GM12878 (cell line): Measurements from ENCODE around the gene AGK. TPM values are rescaled to one million over a fixed set of nuclear protein-coding genes. Genes with fewer than 3 reads are reported as not detected.

Experiments used
- ATAC-seq: fragments of 200-7000 bp; cut with Tn5 transposase; 3 replicates; pipeline ENCODE4 v1.9.1; 2020; ENCODE audit warnings: mild to moderate bottlenecking, moderate library complexity
- BruUV-seq: library from RNA; stranded (reverse); fragments of 400-500 nt; replicated peaks from 2 replicates; lab custom pipeline; 2021; lab: Mats Ljungman, UMichigan
- CTCF ChIA-PET: fragments of 300-600 bp; sonication (Branson Sonifier 250); formaldehyde crosslinking; extraction: SDS; loops from one replicate; lab custom pipeline; 2021; ENCODE audit warnings: inconsistent platforms; lab: Yijun Ruan, JAX
- POLR2A ChIA-PET: fragments of 350-600 bp; formaldehyde crosslinking; extraction: SDS; loops from one replicate; lab custom pipeline; 2021; ENCODE audit warnings: inconsistent platforms; lab: Charles Lee
- RAD21 ChIA-PET: fragments of 300-600 bp; sonication (Branson Sonifier 250); formaldehyde crosslinking; loops from one replicate; lab custom pipeline; 2023; ENCODE audit warnings: antibody characterized with exemption; ENCODE audit not compliant: unreplicated experiment; lab: Charles Lee
- SMC1A ChIA-PET: fragments of 300-600 bp; sonication (Branson Sonifier 250); formaldehyde crosslinking; loops from one replicate; lab custom pipeline; 2023; ENCODE audit not compliant: unreplicated experiment, uncharacterized antibody; lab: Charles Lee
- DNase-seq: peaks from one replicate; pipeline ENCODE4 v3.0.0-alpha.2; 2011; ENCODE audit warnings: low read depth, low spot score
- FAIRE-seq: peaks from 3 replicates; lab custom pipeline; 2011; peaks lifted over from hg19 to GRCh38; lab: Jason Lieb, UNC
- H2AFZ ChIP-seq: 2 replicates; pipeline ENCODE4 v1.6.0; 2011; ENCODE audit warnings: low read depth, low read length, control low read depth; ENCODE audit not compliant: control insufficient read depth
- H3K27ac ChIP-seq: 2 replicates; pipeline ENCODE4 v1.5.1; 2011; ENCODE audit warnings: control low read depth; ENCODE audit not compliant: control insufficient read depth, insufficient read depth
- H3K27me3 ChIP-seq, 2 experiments: replicated peaks in 1 of 2; 2 replicates each; pipeline versions ENCODE4 v1.6.0 to v1.6.1; 2011; ENCODE audit warnings: low read length in 1 of 2; ENCODE audit not compliant: control insufficient read depth in 2 of 2, insufficient read depth in 2 of 2
- H3K36me3 ChIP-seq, 2 experiments: 2 replicates each; pipeline ENCODE4 v1.5.1; 2011; ENCODE audit warnings: low read length in 1 of 2; ENCODE audit not compliant: control insufficient read depth in 2 of 2, insufficient read depth in 2 of 2
- H3K4me1 ChIP-seq: 2 replicates; pipeline ENCODE4 v1.6.1; 2011; ENCODE audit warnings: mild to moderate bottlenecking, low read length, moderate library complexity, mixed read lengths; ENCODE audit not compliant: control insufficient read depth, insufficient read depth
- H3K4me2 ChIP-seq: 2 replicates; pipeline ENCODE4 v1.6.0; 2011; ENCODE audit warnings: control low read depth; ENCODE audit not compliant: control insufficient read depth, insufficient read depth
- H3K4me3 ChIP-seq: fragments of 200-600 bp; sonication (generic); 2 replicates; pipeline ENCODE4 v1.5.1; 2016
- H3K79me2 ChIP-seq: 2 replicates; pipeline ENCODE4 v1.6.0; 2011; ENCODE audit warnings: low read length; ENCODE audit not compliant: control insufficient read depth, insufficient read depth
- H3K9ac ChIP-seq: 2 replicates; pipeline ENCODE4 v1.8.0; 2011; ENCODE audit warnings: low read length, control low read depth, mixed read lengths; ENCODE audit not compliant: control insufficient read depth, insufficient read depth
- H3K9me3 ChIP-seq: replicated peaks from 3 replicates; pipeline ENCODE4 v1.5.1; 2011; ENCODE audit warnings: mild to moderate bottlenecking, low read length; ENCODE audit not compliant: control insufficient read depth, insufficient read depth
- H4K20me1 ChIP-seq: 2 replicates; pipeline ENCODE4 v1.6.0; 2011; ENCODE audit not compliant: control insufficient read depth, insufficient read depth
- ASH2L ChIP-seq: fragments of 300-600, 200-600 bp; sonication (generic); IDR thresholded peaks from 2 replicates; pipeline ENCODE4 v1.6.1; 2017; ENCODE audit warnings: low read depth, mild to moderate bottlenecking, borderline replicate concordance
- CREB1 ChIP-seq: IDR thresholded peaks from 2 replicates; pipeline ENCODE4 v1.6.1; 2012; ENCODE audit warnings: low read depth, mild to moderate bottlenecking, inconsistent platforms
- E2F4 ChIP-seq: IDR thresholded peaks from 2 replicates; pipeline ENCODE4 v1.6.1; 2012; ENCODE audit warnings: low read depth, low read length, improper control_type of control experiment
- ELK1 ChIP-seq: IDR thresholded peaks from 2 replicates; pipeline ENCODE4 v1.6.1; 2012; ENCODE audit warnings: low read depth, low read length, improper control_type of control experiment
- HDGF ChIP-seq: fragments of 450-650 bp; IDR thresholded peaks from 2 replicates; pipeline ENCODE4 v1.6.1; 2016; ENCODE audit warnings: antibody characterized with exemption
- HSF1 ChIP-seq: fragments of 150-350 bp; IDR thresholded peaks from 2 replicates; pipeline ENCODE4 v1.6.1; 2014; ENCODE audit warnings: mild to moderate bottlenecking, low read depth, low read length
- IKZF1 ChIP-seq: fragments of 450-650 bp; conservative IDR thresholded peaks from 2 replicates; pipeline ENCODE4 v1.6.1; 2017; ENCODE audit warnings: antibody characterized with exemption, mild to moderate bottlenecking
- NFYA ChIP-seq: IDR thresholded peaks from 2 replicates; pipeline ENCODE4 v1.6.1; 2011; ENCODE audit warnings: low read depth, mild to moderate bottlenecking, low read length, improper control_type of control experiment, borderline replicate concordance
- NR2F1 ChIP-seq: fragments of 450-650 bp; conservative IDR thresholded peaks from 2 replicates; pipeline ENCODE4 v1.6.1; 2017; ENCODE audit warnings: mild to moderate bottlenecking
- POLR2AphosphoS5 ChIP-seq: IDR thresholded peaks from 2 replicates; pipeline ENCODE4 v1.6.1; 2011; ENCODE audit warnings: mild to moderate bottlenecking, low read length, inconsistent platforms
- POU2F2 ChIP-seq: IDR thresholded peaks from 3 replicates; pipeline ENCODE4 v1.6.1; 2011; ENCODE audit warnings: low read depth, mild to moderate bottlenecking, low read length, borderline replicate concordance
- RELA ChIP-seq: fragments of 450-650 bp; IDR thresholded peaks from 2 replicates; pipeline ENCODE4 v1.8.0; 2014; ENCODE audit warnings: borderline replicate concordance; ENCODE audit not compliant: partially characterized antibody
- SREBF1 ChIP-seq: IDR thresholded peaks from 2 replicates; pipeline ENCODE4 v1.6.1; 2012; ENCODE audit warnings: mild to moderate bottlenecking, low read length
- ZZZ3 ChIP-seq: IDR thresholded peaks from 2 replicates; pipeline ENCODE4 v1.6.1; 2011; ENCODE audit warnings: low read depth; ENCODE audit not compliant: control insufficient read depth, insufficient read length
- WGBS: methylation state at CpG from one replicate; pipeline ENCODE4 v1.1.6; 2016; ENCODE audit warnings: low lambda C conversion rate; ENCODE audit not compliant: insufficient replicate concordance, insufficient coverage; ENCODE audit errors: missing lambda C conversion rate; 5-methylcytosine and 5-hydroxymethylcytosine counted together
- in situ Hi-C: fragments of 300-500 bp; cut with MboI; formaldehyde crosslinking; loops from 9 replicates; pipeline ENCODE4 v1.14.3; 2018; ENCODE audit warnings: mixed read lengths
- intact Hi-C: fragments of 100-400 bp; cut with micrococcal nuclease; formaldehyde crosslinking; loops from one replicate; pipeline ENCODE4 v1.14.2; 2022; ENCODE audit not compliant: unreplicated experiment
- polyA plus RNA-seq, 11 experiments: library from polyadenylated mRNA; depleted of rRNA in 4 of 11; unstranded in 6 of 11; stranded (reverse) in 5 of 11; fragments of >200 nt; fragmentation: Nextera tagmentation in 4 of 11; fragmentation: Illumina TruSeq in 1 of 11; extraction: Ambion mirVana in 4 of 11; extraction: Trizol in 1 of 11; gene quantifications; 1 replicate in 1 of 11; 2 replicates in 10 of 11; pipeline versions ENCODE4 v1.2.1 to v1.2.3, GENCODE V29; 2011 to 2016; ENCODE audit warnings: inconsistent platforms in 2 of 11, missing spikeins in 2 of 11, low read depth in 1 of 11
- total RNA-seq, 4 experiments: library from RNA; depleted of rRNA in 3 of 4; stranded (reverse); fragments of >200 nt in 3 of 4; fragmentation: Illumina TruSeq in 1 of 4; extraction: Trizol in 1 of 4; gene quantifications; 2 replicates each; pipeline versions ENCODE4 v1.2.1 to v1.2.3, GENCODE V29; 2013 to 2021
- TF ChIP-seq, protein P1 (sequence below): IDR thresholded peaks from 2 replicates; pipeline ENCODE4 v1.6.1; 2011; ENCODE audit warnings: low read depth, low read length, improper control_type of control experiment, borderline replicate concordance
- TF ChIP-seq, protein P2 (sequence below), 3 experiments: IDR thresholded peaks in 2 of 3; conservative IDR thresholded peaks in 1 of 3; 2 replicates each; pipeline ENCODE4 v1.5.1; 2011; ENCODE audit warnings: low read depth in 3 of 3, low read length in 3 of 3, mild to moderate bottlenecking in 3 of 3, control low read depth in 2 of 3, moderate library complexity in 2 of 3, inconsistent platforms in 1 of 3, mixed read lengths in 1 of 3; ENCODE audit not compliant: control insufficient read depth in 2 of 3, insufficient read depth in 1 of 3; ENCODE audit errors: extremely low read depth in 1 of 3

The AGK gene
- total and polyA plus RNA-seq, 10 of the 15 experiments (the other 5 are each of a cell fraction or from before 2014, with no cell fraction given), result 32.5 to 85.6 (median 47.8) TPM

DNA sequence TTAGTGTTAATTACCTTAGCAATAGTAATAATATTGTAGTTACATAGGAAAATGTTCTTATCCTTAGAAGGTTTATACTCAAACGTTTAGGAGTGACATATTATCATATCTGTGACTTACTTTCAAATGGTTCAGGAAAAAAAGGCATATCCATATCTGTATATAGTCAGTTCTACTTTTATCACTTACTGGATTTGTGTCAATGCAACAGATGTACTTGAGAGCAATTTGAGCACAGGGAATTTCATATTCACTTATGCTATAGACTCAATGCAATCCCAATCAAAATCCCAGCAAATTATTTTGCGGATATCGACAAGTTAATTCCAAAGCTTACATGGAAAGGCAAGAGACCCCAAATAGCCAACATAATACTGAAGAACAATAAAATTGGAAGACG, 140.8 kb downstream of the AGK start:
- intact Hi-C loops (no loop called here), in situ Hi-C loops (no loop called here)
- no peak for ATAC-seq
- Histone ChIP-seq H3K4me2 (no peak overlapping the region), H3K9me3 (no peaks in the 10 kb centered on the region), H3K36me3 (no peaks in the 10 kb centered on the region), H3K27ac (no peak overlapping the region), H3K4me1 (no peaks in the 10 kb centered on the region), H3K27me3 (no peaks in the 10 kb centered on the region), H3K4me3 (no peak overlapping the region), H3K79me2 (peaks cover 14% of the 10 kb centered on the region), H3K9ac (no peak overlapping the region), H4K20me1 (no peaks in the 10 kb centered on the region), H2AFZ (no peak overlapping the region)
- SMC1A ChIA-PET, result no interaction called here
- no peak for FAIRE-seq
- no peak for TF ChIP-seq E2F4
- TF ChIP-seq ELK1, result no peak
- no peak for TF ChIP-seq HSF1
- no peak for TF ChIP-seq POU2F2
- TF ChIP-seq, protein P1, sequence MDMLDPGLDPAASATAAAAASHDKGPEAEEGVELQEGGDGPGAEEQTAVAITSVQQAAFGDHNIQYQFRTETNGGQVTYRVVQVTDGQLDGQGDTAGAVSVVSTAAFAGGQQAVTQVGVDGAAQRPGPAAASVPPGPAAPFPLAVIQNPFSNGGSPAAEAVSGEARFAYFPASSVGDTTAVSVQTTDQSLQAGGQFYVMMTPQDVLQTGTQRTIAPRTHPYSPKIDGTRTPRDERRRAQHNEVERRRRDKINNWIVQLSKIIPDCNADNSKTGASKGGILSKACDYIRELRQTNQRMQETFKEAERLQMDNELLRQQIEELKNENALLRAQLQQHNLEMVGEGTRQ, result no peak
- no peak for TF ChIP-seq ZZZ3
- TF ChIP-seq, protein P2, sequence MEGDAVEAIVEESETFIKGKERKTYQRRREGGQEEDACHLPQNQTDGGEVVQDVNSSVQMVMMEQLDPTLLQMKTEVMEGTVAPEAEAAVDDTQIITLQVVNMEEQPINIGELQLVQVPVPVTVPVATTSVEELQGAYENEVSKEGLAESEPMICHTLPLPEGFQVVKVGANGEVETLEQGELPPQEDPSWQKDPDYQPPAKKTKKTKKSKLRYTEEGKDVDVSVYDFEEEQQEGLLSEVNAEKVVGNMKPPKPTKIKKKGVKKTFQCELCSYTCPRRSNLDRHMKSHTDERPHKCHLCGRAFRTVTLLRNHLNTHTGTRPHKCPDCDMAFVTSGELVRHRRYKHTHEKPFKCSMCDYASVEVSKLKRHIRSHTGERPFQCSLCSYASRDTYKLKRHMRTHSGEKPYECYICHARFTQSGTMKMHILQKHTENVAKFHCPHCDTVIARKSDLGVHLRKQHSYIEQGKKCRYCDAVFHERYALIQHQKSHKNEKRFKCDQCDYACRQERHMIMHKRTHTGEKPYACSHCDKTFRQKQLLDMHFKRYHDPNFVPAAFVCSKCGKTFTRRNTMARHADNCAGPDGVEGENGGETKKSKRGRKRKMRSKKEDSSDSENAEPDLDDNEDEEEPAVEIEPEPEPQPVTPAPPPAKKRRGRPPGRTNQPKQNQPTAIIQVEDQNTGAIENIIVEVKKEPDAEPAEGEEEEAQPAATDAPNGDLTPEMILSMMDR (IDR thresholded peaks at IDR 0.05 in 2 of 3, conservative IDR thresholded peaks at IDR 0.05 in 1 of 3; ENCODE audit: control insufficient read depth in 2 of 3, extremely low read depth in 1 of 3, insufficient read depth in 1 of 3, low read depth in 3 of 3, low read length in 3 of 3), result no peak
- no peak for TF ChIP-seq CREB1
- no peak for TF ChIP-seq ASH2L
- TF ChIP-seq HDGF, result no peak
- no peak for TF ChIP-seq NFYA
- TF ChIP-seq POLR2AphosphoS5, result no peak
- no peak for TF ChIP-seq RELA
- no peak for TF ChIP-seq IKZF1
- no peak for TF ChIP-seq NR2F1
- TF ChIP-seq SREBF1, result no peak
- BruUV-seq, result no TSS peak
- POLR2A ChIA-PET, result no interaction called here
- 86% methylated on average over 4 of the region's 4 CpGs for WGBS
- CTCF ChIA-PET, result interaction anchor here (1.0 to 1.2 kb wide), 2 partner anchors 11 to 37 kb away, joined by 3 to 5 read pairs; no protein-coding TSS in a partner anchor
- DNase-seq, result no peak
- RAD21 ChIA-PET, result interaction anchor here (0.6 kb wide), 1 partner anchor 430 kb away, joined by 3 read pairs; no protein-coding TSS in a partner anchor
